MM.1S (cell line): Measurements from ENCODE around the gene OTUD3.

Source experiments
- DNase-seq: peaks from one replicate; pipeline ENCODE4 v3.0.0-alpha.2; 2015
- H2AFZ ChIP-seq: fragments of 300-600 bp; sonication (generic); 2 replicates; pipeline ENCODE4 v1.6.0; 2016; ENCODE audit warnings: antibody characterized with exemption, low read length
- H3F3A ChIP-seq: fragments of 300-600 bp; sonication (generic); 2 replicates; pipeline ENCODE4 v1.6.1; 2016; ENCODE audit warnings: mild to moderate bottlenecking, antibody characterized with exemption, low read length, moderate library complexity, mixed read lengths; ENCODE audit not compliant: insufficient read depth
- H3K27ac ChIP-seq: fragments of 300-600 bp; sonication (generic); 2 replicates; pipeline ENCODE4 v1.5.1; 2016; ENCODE audit warnings: mild to moderate bottlenecking, low read length
- H3K27me3 ChIP-seq: fragments of 300-600 bp; sonication (generic); replicated peaks from 2 replicates; pipeline ENCODE4 v1.6.0; 2016; ENCODE audit warnings: low read length; ENCODE audit not compliant: insufficient read depth
- H3K36me3 ChIP-seq: fragments of 300-600 bp; sonication (generic); replicated peaks from 2 replicates; pipeline ENCODE4 v1.6.1; 2016; ENCODE audit warnings: mild to moderate bottlenecking, low read length, mixed read lengths; ENCODE audit not compliant: insufficient read depth
- H3K4me1 ChIP-seq: fragments of 300-600 bp; sonication (generic); 2 replicates; pipeline ENCODE4 v1.6.1; 2016; ENCODE audit warnings: low read length, mixed read lengths
- H3K4me2 ChIP-seq: fragments of 300-600 bp; sonication (generic); 2 replicates; pipeline ENCODE4 v1.6.0; 2016; ENCODE audit warnings: low read depth, low read length
- H3K4me3 ChIP-seq: fragments of 300-600 bp; sonication (generic); 2 replicates; pipeline ENCODE4 v1.5.1; 2016; ENCODE audit warnings: low read length, mixed read lengths
- H3K79me2 ChIP-seq: fragments of 300-600 bp; sonication (generic); 2 replicates; pipeline ENCODE4 v1.6.1; 2016; ENCODE audit warnings: mixed run types, low read length, mixed read lengths
- H3K9ac ChIP-seq: fragments of 300-600 bp; sonication (generic); 2 replicates; pipeline ENCODE4 v1.6.1; 2016; ENCODE audit warnings: low read length, mixed read lengths
- H3K9me2 ChIP-seq: fragments of 300-600 bp; sonication (generic); replicated peaks from 2 replicates; pipeline ENCODE4 v1.6.1; 2016; ENCODE audit warnings: mild to moderate bottlenecking, low read length, mixed read lengths; ENCODE audit not compliant: insufficient read depth
- H3K9me3 ChIP-seq: fragments of 300-600 bp; sonication (generic); replicated peaks from 2 replicates; pipeline ENCODE4 v1.6.1; 2016; ENCODE audit warnings: mild to moderate bottlenecking, low read length, mixed read lengths; ENCODE audit not compliant: insufficient read depth
- H4K20me1 ChIP-seq: fragments of 300-600 bp; sonication (generic); 2 replicates; pipeline ENCODE4 v1.6.1; 2016; ENCODE audit warnings: mild to moderate bottlenecking, low read length, moderate library complexity, mixed read lengths; ENCODE audit not compliant: insufficient read depth
- EZH2 ChIP-seq: fragments of 300-600 bp; sonication (generic); optimal IDR thresholded peaks from 2 replicates; pipeline ENCODE3; 2017; ENCODE audit warnings: low read depth, mild to moderate bottlenecking, antibody characterized with exemption, low read length, mixed read lengths
- EZH2phosphoT487 ChIP-seq: fragments of 300-600 bp; sonication (generic); IDR thresholded peaks from 2 replicates; pipeline ENCODE4 v1.6.1; 2018; ENCODE audit warnings: antibody characterized with exemption, low read length
- TF ChIP-seq, protein P1 (sequence below): fragments of 300-600 bp; sonication (generic); IDR thresholded peaks from 2 replicates; pipeline ENCODE4 v1.5.1; 2016; ENCODE audit warnings: antibody characterized with exemption, low read length, mixed read lengths

The OTUD3 gene

GRCh38 chr1:19909971-19910370 is 27.8 kb downstream of the OTUD3 start:
- Histone ChIP-seq H4K20me1 (no peaks in the 10 kb centered on the region), H3K9me2 (no peaks in the 10 kb centered on the region), H3F3A (no peaks in the 10 kb centered on the region), H3K27ac (no peak overlapping the region), H2AFZ (no peak overlapping the region), H3K4me2 (no peak overlapping the region), H3K9me3 (no peaks in the 10 kb centered on the region), H3K27me3 (no peaks in the 10 kb centered on the region), H3K9ac (no peak overlapping the region), H3K4me1 (no peaks in the 10 kb centered on the region), H3K79me2 (no peaks in the 10 kb centered on the region), H3K4me3 (no peak overlapping the region), H3K36me3 (no peaks in the 10 kb centered on the region)
- TF ChIP-seq, protein P1, sequence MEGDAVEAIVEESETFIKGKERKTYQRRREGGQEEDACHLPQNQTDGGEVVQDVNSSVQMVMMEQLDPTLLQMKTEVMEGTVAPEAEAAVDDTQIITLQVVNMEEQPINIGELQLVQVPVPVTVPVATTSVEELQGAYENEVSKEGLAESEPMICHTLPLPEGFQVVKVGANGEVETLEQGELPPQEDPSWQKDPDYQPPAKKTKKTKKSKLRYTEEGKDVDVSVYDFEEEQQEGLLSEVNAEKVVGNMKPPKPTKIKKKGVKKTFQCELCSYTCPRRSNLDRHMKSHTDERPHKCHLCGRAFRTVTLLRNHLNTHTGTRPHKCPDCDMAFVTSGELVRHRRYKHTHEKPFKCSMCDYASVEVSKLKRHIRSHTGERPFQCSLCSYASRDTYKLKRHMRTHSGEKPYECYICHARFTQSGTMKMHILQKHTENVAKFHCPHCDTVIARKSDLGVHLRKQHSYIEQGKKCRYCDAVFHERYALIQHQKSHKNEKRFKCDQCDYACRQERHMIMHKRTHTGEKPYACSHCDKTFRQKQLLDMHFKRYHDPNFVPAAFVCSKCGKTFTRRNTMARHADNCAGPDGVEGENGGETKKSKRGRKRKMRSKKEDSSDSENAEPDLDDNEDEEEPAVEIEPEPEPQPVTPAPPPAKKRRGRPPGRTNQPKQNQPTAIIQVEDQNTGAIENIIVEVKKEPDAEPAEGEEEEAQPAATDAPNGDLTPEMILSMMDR = no peak
- TF ChIP-seq EZH2 = no peak
- no peak for TF ChIP-seq EZH2phosphoT487
- DNase-seq = no peak

GRCh38 chr1:19910650-19911049 is 28.5 kb downstream of the OTUD3 start:
- Histone ChIP-seq H3K27me3 (no peaks in the 10 kb centered on the region), H4K20me1 (no peaks in the 10 kb centered on the region), H3F3A (no peaks in the 10 kb centered on the region), H3K4me2 (no peak overlapping the region), H3K27ac (no peak overlapping the region), H3K79me2 (no peaks in the 10 kb centered on the region), H3K9me2 (no peaks in the 10 kb centered on the region), H2AFZ (no peak overlapping the region), H3K4me3 (no peak overlapping the region), H3K36me3 (no peaks in the 10 kb centered on the region), H3K4me1 (no peaks in the 10 kb centered on the region), H3K9ac (no peak overlapping the region), H3K9me3 (no peaks in the 10 kb centered on the region)
- TF ChIP-seq, protein P1 = no peak
- TF ChIP-seq EZH2phosphoT487 = no peak
- TF ChIP-seq EZH2 = no peak
- no peak for DNase-seq

- DNase-seq = peak; percentile 66
- no peak overlapping the region for H3K27ac ChIP-seq
- H2AFZ ChIP-seq = no peak overlapping the region
- H3K4me2 ChIP-seq = no peak overlapping the region
- H3F3A ChIP-seq = no peaks in the 10 kb centered on the region
- no peaks in the 10 kb centered on the region for H3K9me2 ChIP-seq
- peaks cover 32% of the 10 kb centered on the region for H3K27me3 ChIP-seq
- H3K9me3 ChIP-seq = no peaks in the 10 kb centered on the region
- no peaks in the 10 kb centered on the region for H3K36me3 ChIP-seq
- H3K4me3 ChIP-seq = no peak overlapping the region
- no peaks in the 10 kb centered on the region for H3K4me1 ChIP-seq
- TF ChIP-seq, protein P1 = peak; percentile 86
- no peak for TF ChIP-seq EZH2phosphoT487
- no peak overlapping the region for H3K9ac ChIP-seq
- no peaks in the 10 kb centered on the region for H4K20me1 ChIP-seq
- no peaks in the 10 kb centered on the region for H3K79me2 ChIP-seq
These were observed 35.9 kb downstream of the OTUD3 start for GRCh38 chr1:19918057-19918456.
